Upper lobe of left lung (tissue), 4 donors: ENCODE data around the gene HCFC1.

Experiments used
- EP300 ChIP-seq, 4 donors: sonication (generic); formaldehyde crosslinking; IDR thresholded peaks; one replicate each; pipeline ENCODE4 v1.5.1; 2017; ENCODE audit warnings: antibody characterized with exemption in 4 of 4, control low read depth in 2 of 4
- POLR2A ChIP-seq, 4 donors: fragments of 450-650 bp; IDR thresholded peaks; one replicate each; pipeline ENCODE4 v1.5.1; 2016 to 2017; ENCODE audit warnings: antibody characterized with exemption in 4 of 4, mild to moderate bottlenecking in 2 of 4
- POLR2AphosphoS5 ChIP-seq, 2 donors: sonication (generic); formaldehyde crosslinking; IDR thresholded peaks; one replicate each; pipeline ENCODE4 v1.5.1; 2017; ENCODE audit warnings: antibody characterized with exemption in 2 of 2
- TF ChIP-seq, protein P1 (sequence below), 6 experiments: fragments of 450-650 bp in 4 of 6; fragments of 200-600 bp in 2 of 6; sonication (generic) in 2 of 6; IDR thresholded peaks; one replicate each; pipeline ENCODE4 v1.5.1; 2016 to 2019; ENCODE audit warnings: antibody characterized with exemption in 6 of 6

DNA sequence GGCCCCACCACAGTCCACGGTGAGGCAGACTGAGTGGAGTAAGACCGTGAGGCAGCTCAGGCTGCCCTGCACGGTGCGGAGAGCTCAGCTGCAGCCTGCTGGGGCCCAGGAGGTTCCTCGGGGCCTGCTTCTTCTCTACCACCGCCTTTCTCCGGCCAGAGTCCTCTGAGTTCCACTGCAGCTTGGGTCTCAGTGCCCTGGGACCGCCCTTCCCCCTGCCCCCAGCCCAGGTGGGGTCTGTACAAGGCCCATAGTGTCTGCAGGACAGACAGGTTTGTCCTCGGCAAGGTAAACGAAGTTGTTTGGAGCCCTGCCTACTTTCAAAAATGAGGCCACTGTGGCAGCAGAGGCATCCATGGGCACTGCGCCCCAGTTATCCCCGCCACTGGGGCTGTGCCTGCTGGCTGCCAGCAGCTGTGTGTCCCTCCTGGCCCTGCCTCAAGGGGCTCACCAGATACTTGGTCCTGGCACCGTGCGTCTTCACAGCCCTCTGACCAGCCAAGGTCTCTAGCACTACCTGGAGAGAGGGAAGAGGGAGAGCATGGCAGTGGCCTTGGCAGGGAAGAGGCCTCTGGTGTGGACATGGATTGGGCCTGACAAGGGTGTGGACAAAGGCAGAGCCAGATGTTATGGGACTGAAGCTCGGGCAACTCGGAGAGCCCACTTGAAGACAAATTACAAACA is 44.1 kb upstream of the HCFC1 start:
- TF ChIP-seq, protein P1, sequence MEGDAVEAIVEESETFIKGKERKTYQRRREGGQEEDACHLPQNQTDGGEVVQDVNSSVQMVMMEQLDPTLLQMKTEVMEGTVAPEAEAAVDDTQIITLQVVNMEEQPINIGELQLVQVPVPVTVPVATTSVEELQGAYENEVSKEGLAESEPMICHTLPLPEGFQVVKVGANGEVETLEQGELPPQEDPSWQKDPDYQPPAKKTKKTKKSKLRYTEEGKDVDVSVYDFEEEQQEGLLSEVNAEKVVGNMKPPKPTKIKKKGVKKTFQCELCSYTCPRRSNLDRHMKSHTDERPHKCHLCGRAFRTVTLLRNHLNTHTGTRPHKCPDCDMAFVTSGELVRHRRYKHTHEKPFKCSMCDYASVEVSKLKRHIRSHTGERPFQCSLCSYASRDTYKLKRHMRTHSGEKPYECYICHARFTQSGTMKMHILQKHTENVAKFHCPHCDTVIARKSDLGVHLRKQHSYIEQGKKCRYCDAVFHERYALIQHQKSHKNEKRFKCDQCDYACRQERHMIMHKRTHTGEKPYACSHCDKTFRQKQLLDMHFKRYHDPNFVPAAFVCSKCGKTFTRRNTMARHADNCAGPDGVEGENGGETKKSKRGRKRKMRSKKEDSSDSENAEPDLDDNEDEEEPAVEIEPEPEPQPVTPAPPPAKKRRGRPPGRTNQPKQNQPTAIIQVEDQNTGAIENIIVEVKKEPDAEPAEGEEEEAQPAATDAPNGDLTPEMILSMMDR (IDR thresholded peaks at IDR 0.05): no peak
- TF ChIP-seq POLR2A (IDR thresholded peaks at IDR 0.05) (no peak), EP300 (IDR thresholded peaks at IDR 0.05) (no peak), POLR2AphosphoS5 (IDR thresholded peaks at IDR 0.05) (no peak)
